ENCODE results near the gene SAMD1.
A peak's percentile ranks its signal among the peaks of the same experiment; 100 is the strongest.

SAMD1 gene

GRCh38 chr19:14120497-14120780 lies 29.9 kb upstream of the SAMD1 start:
- H3K27ac ChIP-seq (ENCODE audit: low read length): no peak overlapping the region
- H3K79me2 ChIP-seq (ENCODE audit: low read length): peaks cover 19% of the 10 kb centered on the region
- H3K27me3 ChIP-seq (replicated peaks; ENCODE audit: insufficient read depth, low read length): no peaks in the 10 kb centered on the region
- no peaks in the 10 kb centered on the region for H3K9me3 ChIP-seq (replicated peaks; ENCODE audit: insufficient read depth, low read length)
- no peaks in the 10 kb centered on the region for H3K9me2 ChIP-seq (replicated peaks; ENCODE audit: insufficient read depth, low read length)
- no peak overlapping the region for H3K4me2 ChIP-seq (ENCODE audit: low read depth, low read length)
- no peaks in the 10 kb centered on the region for H3K36me3 ChIP-seq (replicated peaks; ENCODE audit: insufficient read depth, low read length)
- H3K4me3 ChIP-seq (ENCODE audit: low read length): no peak overlapping the region
- H3K4me1 ChIP-seq (ENCODE audit: low read length): peaks cover 14% of the 10 kb centered on the region
- peaks cover 22% of the 10 kb centered on the region for H3F3A ChIP-seq (ENCODE audit: insufficient read depth, low read length)
- no peak overlapping the region for H3K9ac ChIP-seq (ENCODE audit: low read length)
- TF ChIP-seq EZH2phosphoT487 (IDR thresholded peaks at IDR 0.05; ENCODE audit: low read length): no peak
- TF ChIP-seq CTCF (IDR thresholded peaks at IDR 0.05; ENCODE audit: low read length): no peak
- TF ChIP-seq EZH2 (optimal IDR thresholded peaks at IDR 0.05; ENCODE audit: low read depth, low read length): no peak
- H4K20me1 ChIP-seq (ENCODE audit: insufficient read depth, low read length): no peaks in the 10 kb centered on the region
- no peak overlapping the region for H2AFZ ChIP-seq (ENCODE audit: low read length)
- no peak for DNase-seq

DNA sequence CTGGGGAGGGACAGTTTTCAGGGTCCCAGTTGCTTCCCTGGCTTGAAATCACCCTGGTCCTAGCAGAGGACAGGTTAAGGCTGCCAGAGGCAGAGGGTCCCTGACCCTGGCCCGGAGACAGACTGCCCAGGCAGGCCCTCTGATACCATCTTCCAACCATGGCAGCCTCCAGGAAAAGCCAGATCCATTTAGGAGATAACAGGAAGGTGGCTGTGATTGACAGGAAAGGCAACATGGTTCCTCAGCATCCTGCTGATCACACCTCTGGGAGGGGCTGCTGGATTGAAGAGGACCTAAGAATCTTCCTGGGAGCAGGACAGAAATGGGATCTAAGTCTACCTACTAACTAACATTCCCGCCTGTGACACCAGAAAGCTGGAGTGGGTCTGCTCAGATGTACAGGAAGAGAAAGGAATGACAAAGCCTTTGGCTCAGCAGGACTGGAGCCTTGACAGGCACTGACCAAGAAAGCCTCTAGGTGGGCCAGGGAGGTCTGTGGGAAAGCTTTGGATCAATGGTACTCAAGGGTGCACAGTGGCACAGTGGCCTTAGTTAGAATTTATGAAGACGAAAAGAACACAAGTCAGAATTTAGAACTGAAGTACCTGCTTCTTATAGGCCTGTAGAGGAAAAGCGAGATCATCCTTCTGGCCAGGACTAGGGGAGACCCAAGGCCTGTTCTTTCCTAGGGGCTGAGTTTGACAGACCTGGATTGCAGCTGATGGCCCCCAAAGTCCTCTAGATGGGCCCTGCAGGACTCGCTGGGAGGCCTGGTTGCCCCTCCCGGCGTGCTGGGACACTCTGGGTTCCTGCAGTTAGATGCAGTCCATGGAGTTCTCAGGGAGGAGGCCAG lies 29.3 kb upstream of the SAMD1 start:
- TF ChIP-seq EZH2phosphoT487 (IDR thresholded peaks at IDR 0.05; ENCODE audit: low read length): no peak
- no peak for TF ChIP-seq EZH2 (optimal IDR thresholded peaks at IDR 0.05; ENCODE audit: low read depth, low read length)
- no peak for TF ChIP-seq CTCF (IDR thresholded peaks at IDR 0.05; ENCODE audit: low read length)
- Histone ChIP-seq H4K20me1 (ENCODE audit: insufficient read depth, low read length) (no peaks in the 10 kb centered on the region), H3K27me3 (replicated peaks; ENCODE audit: insufficient read depth, low read length) (no peaks in the 10 kb centered on the region), H3K4me1 (ENCODE audit: low read length) (peaks cover 14% of the 10 kb centered on the region), H2AFZ (ENCODE audit: low read length) (no peak overlapping the region), H3K9me2 (replicated peaks; ENCODE audit: insufficient read depth, low read length) (no peaks in the 10 kb centered on the region), H3K27ac (ENCODE audit: low read length) (no peak overlapping the region; the same call in 1 of the 2 replicates), H3F3A (ENCODE audit: insufficient read depth, low read length) (peaks cover 24% of the 10 kb centered on the region), H3K9ac (ENCODE audit: low read length) (no peak overlapping the region), H3K79me2 (ENCODE audit: low read length) (peaks cover 23% of the 10 kb centered on the region), H3K4me3 (ENCODE audit: low read length) (no peak overlapping the region), H3K4me2 (ENCODE audit: low read depth, low read length) (no peak overlapping the region), H3K9me3 (replicated peaks; ENCODE audit: insufficient read depth, low read length) (no peaks in the 10 kb centered on the region), H3K36me3 (replicated peaks; ENCODE audit: insufficient read depth, low read length) (no peaks in the 10 kb centered on the region)
- no peak for DNase-seq

DNA sequence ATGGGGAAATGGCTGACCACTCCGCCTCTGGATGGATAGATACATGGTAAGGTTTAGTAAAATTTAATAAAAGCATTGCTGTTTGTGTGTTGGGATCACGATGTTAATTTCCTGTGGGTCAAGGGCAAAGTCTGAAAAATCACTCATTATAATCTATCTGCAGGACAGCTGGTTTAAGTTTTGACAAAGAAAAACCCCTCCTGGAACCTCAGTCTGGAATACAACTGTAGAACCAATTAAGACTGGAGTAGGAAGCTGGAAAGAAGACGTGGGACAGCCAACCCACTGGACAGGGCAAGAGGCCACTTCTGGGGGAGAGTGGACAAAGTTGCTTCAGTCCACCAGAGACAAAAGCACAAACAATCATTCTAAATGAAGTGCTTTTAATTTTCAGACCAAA lies 28.6 kb upstream of the SAMD1 start:
- H3K36me3 ChIP-seq (replicated peaks; ENCODE audit: insufficient read depth, low read length): no peaks in the 10 kb centered on the region
- H3K9ac ChIP-seq (ENCODE audit: low read length): no peak overlapping the region; the same call in 1 of the 2 replicates
- H4K20me1 ChIP-seq (ENCODE audit: insufficient read depth, low read length): no peaks in the 10 kb centered on the region
- peaks cover 14% of the 10 kb centered on the region for H3K4me1 ChIP-seq (ENCODE audit: low read length)
- no peaks in the 10 kb centered on the region for H3K9me2 ChIP-seq (replicated peaks; ENCODE audit: insufficient read depth, low read length)
- no peak for TF ChIP-seq CTCF (IDR thresholded peaks at IDR 0.05; ENCODE audit: low read length)
- no peak for TF ChIP-seq EZH2 (optimal IDR thresholded peaks at IDR 0.05; ENCODE audit: low read depth, low read length)
- TF ChIP-seq EZH2phosphoT487 (IDR thresholded peaks at IDR 0.05; ENCODE audit: low read length): no peak
- H3K4me3 ChIP-seq (ENCODE audit: low read length): no peak overlapping the region
- peak overlapping the region; percentile 66; the same call in 1 of the 2 replicates for H3K27ac ChIP-seq (ENCODE audit: low read length)
- no peak overlapping the region for H3K4me2 ChIP-seq (ENCODE audit: low read depth, low read length)
- no peak for DNase-seq
- peaks cover 30% of the 10 kb centered on the region for H3K79me2 ChIP-seq (ENCODE audit: low read length)
- no peaks in the 10 kb centered on the region for H3K9me3 ChIP-seq (replicated peaks; ENCODE audit: insufficient read depth, low read length)
- peaks cover 24% of the 10 kb centered on the region for H3F3A ChIP-seq (ENCODE audit: insufficient read depth, low read length)
- no peak overlapping the region for H2AFZ ChIP-seq (ENCODE audit: low read length)
- no peaks in the 10 kb centered on the region for H3K27me3 ChIP-seq (replicated peaks; ENCODE audit: insufficient read depth, low read length)

Data from MM.1S (cell line).